NCI-H1436 treated with DMSO at 0.1 percent for 48 hours (cell line): ENCODE results near the gene RAC2.

ENCODE experiments used
- DNase-seq: peaks from one replicate; lab custom pipeline; 2025; lab: John Stamatoyannopoulos, UW

Gene RAC2

GRCh38 chr22:37175414-37176281 is 68.4 kb downstream of the RAC2 start:
- DNase-seq, result no peak
